Transverse colon (tissue), 4 donors: ENCODE results near the gene CNOT4. TPM values are rescaled to one million over a fixed set of nuclear protein-coding genes. Genes with fewer than 3 reads are reported as not detected.

Experiments used
- DNase-seq: peaks from one replicate; pipeline ENCODE4 v3.0.0-alpha.2; 2019
- H3K27ac ChIP-seq, 4 donors: fragments of 200-600 bp; sonication (generic); 2 replicates each; pipeline ENCODE4 v1.5.1; 2016 to 2018; ENCODE audit warnings: inconsistent platforms in 4 of 4
- H3K27me3 ChIP-seq: fragments of 200-600 bp; sonication (generic); 2 replicates; pipeline ENCODE4 v1.5.1; 2017; ENCODE audit warnings: inconsistent platforms
- H3K36me3 ChIP-seq, 4 donors: fragments of 200-600 bp; sonication (generic); 2 replicates each; pipeline ENCODE4 v1.5.1; 2017 to 2019; ENCODE audit warnings: inconsistent platforms in 4 of 4
- H3K4me1 ChIP-seq, 4 donors: fragments of 200-600 bp; sonication (generic); 2 replicates each; pipeline ENCODE4 v1.5.1; 2017 to 2020; ENCODE audit warnings: inconsistent platforms in 4 of 4
- H3K4me3 ChIP-seq, 4 donors: fragments of 200-600 bp; sonication (generic); 1 replicate in 1 of 4; 2 replicates in 3 of 4; pipeline versions ENCODE4 v1.5.1 to v1.6.1; 2017 to 2019; ENCODE audit warnings: inconsistent platforms in 4 of 4
- H3K9me3 ChIP-seq, 2 donors: fragments of 200-600 bp; sonication (generic); 2 replicates each; pipeline ENCODE4 v1.5.1; 2017 to 2019; ENCODE audit warnings: inconsistent platforms in 2 of 2
- EP300 ChIP-seq: sonication (generic); formaldehyde crosslinking; IDR thresholded peaks from one replicate; pipeline ENCODE4 v1.6.1; 2017; ENCODE audit warnings: antibody characterized with exemption, low read depth
- POLR2A ChIP-seq: fragments of 450-650 bp; IDR thresholded peaks from one replicate; pipeline ENCODE4 v1.6.1; 2016; ENCODE audit warnings: antibody characterized with exemption, mild to moderate bottlenecking, moderate library complexity
- POLR2AphosphoS5 ChIP-seq, 3 donors: sonication (generic); formaldehyde crosslinking; IDR thresholded peaks; one replicate each; pipeline ENCODE4 v1.6.1; 2016; ENCODE audit warnings: antibody characterized with exemption in 3 of 3
- WGBS, 2 donors: methylation state at CpG; one replicate each; pipeline ENCODE4 v1.1.5; 2018; ENCODE audit warnings: low coverage in 1 of 2; 5-methylcytosine and 5-hydroxymethylcytosine counted together
- in situ Hi-C, 4 donors: fragments of 200-750 bp; cut with MboI; loops; one replicate each; pipeline versions ENCODE4 v1.15.0 to v1.15.1; 2017; ENCODE audit warnings: low sequenced_read_pairs in 3 of 4, low pct_ligation_motif_present in 1 of 4, low pct_unique_long_range_greater_than_20kb in 1 of 4
- intact Hi-C: fragments of 100-400 bp; cut with DNase I; formaldehyde crosslinking; loops from one replicate; pipeline ENCODE4 v1.15.1; 2023; ENCODE audit warnings: low total_unique reads
- total RNA-seq, 4 donors: library from RNA; depleted of rRNA; stranded (reverse); fragments of >200 nt; gene quantifications; one replicate each; pipeline ENCODE4 v1.1.0, GENCODE V29; 2016
- TF ChIP-seq, protein P1 (sequence below), 5 experiments: fragments of 200-600 bp in 3 of 5; fragments of 450-650 bp in 2 of 5; sonication (generic) in 3 of 5; IDR thresholded peaks; 1 replicate in 2 of 5; 2 replicates in 3 of 5; pipeline ENCODE4 v1.5.1; 2016 to 2017; ENCODE audit warnings: antibody characterized with exemption in 5 of 5, inconsistent platforms in 3 of 5, mild to moderate bottlenecking in 2 of 5, moderate library complexity in 1 of 5

Gene CNOT4
- total RNA-seq, 4 donors from 2014 or later: 18.4 to 82.2 (median 29.9) TPM

DNA sequence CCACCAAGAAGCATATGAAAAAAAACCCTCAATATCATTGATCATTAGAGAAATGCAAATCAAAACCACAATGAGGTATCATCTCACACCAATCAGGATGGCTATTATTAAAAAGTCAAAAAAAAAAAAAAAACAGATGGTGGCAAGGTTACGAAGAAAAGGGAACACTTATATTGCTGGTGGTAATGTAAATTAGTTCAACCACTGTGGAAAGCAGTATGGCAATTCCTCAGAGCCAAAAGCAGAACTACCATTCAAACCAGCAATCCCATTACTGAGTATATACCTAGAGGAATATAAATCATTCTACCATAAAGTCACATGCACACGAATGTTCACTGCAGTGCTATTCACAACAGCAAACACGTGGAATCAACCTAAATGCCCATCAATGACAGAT is 46.0 kb downstream of the CNOT4 start:
- no peaks in the 10 kb centered on the region for H3K27me3 ChIP-seq
- 78 to 79% methylated on average over 3 of the region's 3 CpGs for WGBS, 2 donors
- no peak overlapping the region for H3K27ac ChIP-seq
- peaks cover 0 to 15% (median 0%) of the 10 kb centered on the region in 4 donors for H3K4me1 ChIP-seq
- H3K36me3 ChIP-seq: no peaks in the 10 kb centered on the region
- intact Hi-C loops (no loop called here), in situ Hi-C loops (no loop called here)
- TF ChIP-seq POLR2AphosphoS5 (IDR thresholded peaks at IDR 0.05) (no peak), POLR2A (no peak), EP300 (no peak)
- TF ChIP-seq, protein P1, sequence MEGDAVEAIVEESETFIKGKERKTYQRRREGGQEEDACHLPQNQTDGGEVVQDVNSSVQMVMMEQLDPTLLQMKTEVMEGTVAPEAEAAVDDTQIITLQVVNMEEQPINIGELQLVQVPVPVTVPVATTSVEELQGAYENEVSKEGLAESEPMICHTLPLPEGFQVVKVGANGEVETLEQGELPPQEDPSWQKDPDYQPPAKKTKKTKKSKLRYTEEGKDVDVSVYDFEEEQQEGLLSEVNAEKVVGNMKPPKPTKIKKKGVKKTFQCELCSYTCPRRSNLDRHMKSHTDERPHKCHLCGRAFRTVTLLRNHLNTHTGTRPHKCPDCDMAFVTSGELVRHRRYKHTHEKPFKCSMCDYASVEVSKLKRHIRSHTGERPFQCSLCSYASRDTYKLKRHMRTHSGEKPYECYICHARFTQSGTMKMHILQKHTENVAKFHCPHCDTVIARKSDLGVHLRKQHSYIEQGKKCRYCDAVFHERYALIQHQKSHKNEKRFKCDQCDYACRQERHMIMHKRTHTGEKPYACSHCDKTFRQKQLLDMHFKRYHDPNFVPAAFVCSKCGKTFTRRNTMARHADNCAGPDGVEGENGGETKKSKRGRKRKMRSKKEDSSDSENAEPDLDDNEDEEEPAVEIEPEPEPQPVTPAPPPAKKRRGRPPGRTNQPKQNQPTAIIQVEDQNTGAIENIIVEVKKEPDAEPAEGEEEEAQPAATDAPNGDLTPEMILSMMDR (IDR thresholded peaks at IDR 0.05): no peak
- no peak for DNase-seq
- H3K9me3 ChIP-seq: no peaks in the 10 kb centered on the region
- no peak overlapping the region for H3K4me3 ChIP-seq

DNA sequence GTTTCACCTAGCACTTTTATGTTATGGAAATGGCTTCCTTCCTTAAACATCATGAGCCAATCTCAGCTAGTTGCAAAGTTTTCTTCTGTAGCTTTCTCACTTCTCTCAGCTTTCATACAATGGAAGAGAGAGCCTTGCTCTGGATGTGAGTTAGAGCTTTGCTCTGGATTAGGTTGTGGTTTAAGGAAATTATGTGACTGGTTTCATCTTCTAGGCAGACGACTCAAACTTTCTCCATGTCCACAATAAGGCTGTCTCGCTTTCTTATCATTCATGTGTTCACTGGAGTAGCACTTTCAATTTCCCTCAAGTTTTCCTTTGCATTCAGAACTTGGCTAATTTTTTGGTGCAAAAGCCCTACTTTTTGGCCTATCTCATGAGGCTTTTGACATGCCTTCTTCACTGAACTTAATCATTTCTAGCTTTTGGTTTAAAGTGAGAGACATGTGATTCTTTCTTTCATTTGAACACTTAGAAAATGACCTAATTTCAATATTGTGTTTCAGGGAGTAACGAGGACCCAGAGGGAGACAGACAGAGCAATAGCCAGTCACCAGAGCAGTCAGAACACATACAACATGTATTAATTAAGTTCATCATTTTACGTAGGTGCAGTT is 49.8 kb downstream of the CNOT4 start:
- DNase-seq: no peak
- Histone ChIP-seq H3K27ac (no peak overlapping the region), H3K4me1 (peaks cover 0 to 15% (median 0%) of the 10 kb centered on the region in 4 donors), H3K36me3 (no peaks in the 10 kb centered on the region), H3K4me3 (no peak overlapping the region), H3K27me3 (no peaks in the 10 kb centered on the region), H3K9me3 (no peaks in the 10 kb centered on the region)
- in situ Hi-C loops (no loop called here), intact Hi-C loops (no loop called here)
- TF ChIP-seq, protein P1 (IDR thresholded peaks at IDR 0.05): no peak
- TF ChIP-seq POLR2A (no peak), EP300 (no peak), POLR2AphosphoS5 (IDR thresholded peaks at IDR 0.05) (no peak)
- 85 to 95% methylated on average over 2 to 4 of the region's 4 CpGs for WGBS, 2 donors

DNA sequence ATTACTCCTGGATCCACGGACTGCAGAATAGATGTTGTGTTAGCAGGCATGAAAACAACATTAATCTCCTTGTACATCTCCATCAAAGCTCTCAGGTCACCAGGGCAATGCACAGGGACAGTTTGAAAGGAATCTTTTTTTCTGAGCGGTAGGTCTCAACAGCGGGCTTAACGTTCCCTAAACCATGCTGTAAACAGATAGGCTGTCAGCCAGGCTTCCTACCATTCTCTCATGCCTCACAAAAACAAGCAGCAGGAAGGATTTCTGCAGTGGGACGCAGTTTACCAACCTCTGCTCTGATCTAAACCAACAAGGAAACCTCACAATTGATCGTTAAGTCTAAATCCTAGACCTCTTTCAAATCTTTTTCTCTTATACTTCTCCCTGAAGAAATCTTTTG is 50.8 kb downstream of the CNOT4 start:
- Histone ChIP-seq H3K9me3 (no peaks in the 10 kb centered on the region), H3K36me3 (no peaks in the 10 kb centered on the region), H3K27me3 (no peaks in the 10 kb centered on the region), H3K27ac (no peak overlapping the region), H3K4me3 (no peak overlapping the region), H3K4me1 (peaks cover 0 to 15% (median 0%) of the 10 kb centered on the region in 4 donors)
- intact Hi-C loops: no loop called here
- in situ Hi-C loops: no loop called here
- WGBS, 2 donors: 63 to 76% methylated on average over 2 to 6 of the region's 6 CpGs
- DNase-seq: no peak
- TF ChIP-seq POLR2AphosphoS5 (IDR thresholded peaks at IDR 0.05) (no peak), POLR2A (no peak), EP300 (no peak)
- TF ChIP-seq, protein P1 (IDR thresholded peaks at IDR 0.05): no peak

DNA sequence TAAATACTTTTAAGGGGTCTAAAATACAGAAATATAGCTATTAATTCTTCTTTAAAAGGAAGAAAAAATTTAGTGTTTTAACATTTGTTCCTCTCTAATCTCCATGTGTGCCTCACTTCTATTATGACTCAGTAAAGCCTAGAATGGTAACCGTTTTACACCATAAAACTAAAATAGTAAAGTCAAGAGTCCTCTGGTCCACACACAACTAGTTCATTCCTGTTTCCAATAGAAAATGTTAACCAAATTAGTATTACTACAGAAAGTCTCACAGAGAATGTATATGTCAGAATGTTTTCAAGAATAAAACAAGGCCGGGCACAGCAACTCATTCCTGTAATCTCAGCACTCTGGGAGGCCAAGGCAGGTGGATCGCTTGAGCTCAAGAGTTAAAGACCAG is 55.8 kb downstream of the CNOT4 start:
- peaks cover 0 to 11% (median 4%) of the 10 kb centered on the region in 4 donors for H3K4me1 ChIP-seq

More for the DNA sequence above, 55.8 kb downstream of the CNOT4 start:
- Histone ChIP-seq H3K9me3 (no peaks in the 10 kb centered on the region), H3K27ac (no peak overlapping the region), H3K27me3 (no peaks in the 10 kb centered on the region), H3K4me3 (no peak overlapping the region), H3K36me3 (no peaks in the 10 kb centered on the region)
- no peak for DNase-seq
- 76 to 86% methylated on average over 3 of the region's 3 CpGs for WGBS, 2 donors
- intact Hi-C loops: no loop called here
- no peak for TF ChIP-seq POLR2A
- TF ChIP-seq, protein P1 (IDR thresholded peaks at IDR 0.05): no peak
- in situ Hi-C loops: no loop called here
